AG09309 (cell line): ENCODE data around the gene ADAMTS17.

Experiments used
- DNase-seq: peaks from one replicate; pipeline ENCODE4 v3.0.0-alpha.2; 2010; ENCODE audit warnings: low read depth
- H3K4me3 ChIP-seq: 2 replicates; pipeline ENCODE4 v1.5.1; 2011; ENCODE audit warnings: mild to moderate bottlenecking, low read depth, low read length, moderate library complexity; ENCODE audit not compliant: control insufficient read depth
- CTCF ChIP-seq: IDR thresholded peaks from 2 replicates; pipeline ENCODE4 v1.5.1; 2011; ENCODE audit warnings: mild to moderate bottlenecking, low read depth, low read length, inconsistent platforms; ENCODE audit not compliant: insufficient read depth, control insufficient read depth; ENCODE audit errors: missing control alignments

ADAMTS17 gene

GRCh38 chr15:100132309-100132708 is 209.5 kb downstream of the ADAMTS17 start:
- DNase-seq: no peak
- H3K4me3 ChIP-seq: no peak overlapping the region
- no peak for TF ChIP-seq CTCF

- H3K4me3 ChIP-seq: no peak overlapping the region
- no peak for TF ChIP-seq CTCF
- DNase-seq: no peak
Observed at GRCh38 chr15:100131321-100132224, 210.2 kb downstream of the ADAMTS17 start.

GRCh38 chr15:100129677-100130076 is 212.1 kb downstream of the ADAMTS17 start:
- no peak for DNase-seq
- no peak for TF ChIP-seq CTCF
- H3K4me3 ChIP-seq: no peak overlapping the region

DNA sequence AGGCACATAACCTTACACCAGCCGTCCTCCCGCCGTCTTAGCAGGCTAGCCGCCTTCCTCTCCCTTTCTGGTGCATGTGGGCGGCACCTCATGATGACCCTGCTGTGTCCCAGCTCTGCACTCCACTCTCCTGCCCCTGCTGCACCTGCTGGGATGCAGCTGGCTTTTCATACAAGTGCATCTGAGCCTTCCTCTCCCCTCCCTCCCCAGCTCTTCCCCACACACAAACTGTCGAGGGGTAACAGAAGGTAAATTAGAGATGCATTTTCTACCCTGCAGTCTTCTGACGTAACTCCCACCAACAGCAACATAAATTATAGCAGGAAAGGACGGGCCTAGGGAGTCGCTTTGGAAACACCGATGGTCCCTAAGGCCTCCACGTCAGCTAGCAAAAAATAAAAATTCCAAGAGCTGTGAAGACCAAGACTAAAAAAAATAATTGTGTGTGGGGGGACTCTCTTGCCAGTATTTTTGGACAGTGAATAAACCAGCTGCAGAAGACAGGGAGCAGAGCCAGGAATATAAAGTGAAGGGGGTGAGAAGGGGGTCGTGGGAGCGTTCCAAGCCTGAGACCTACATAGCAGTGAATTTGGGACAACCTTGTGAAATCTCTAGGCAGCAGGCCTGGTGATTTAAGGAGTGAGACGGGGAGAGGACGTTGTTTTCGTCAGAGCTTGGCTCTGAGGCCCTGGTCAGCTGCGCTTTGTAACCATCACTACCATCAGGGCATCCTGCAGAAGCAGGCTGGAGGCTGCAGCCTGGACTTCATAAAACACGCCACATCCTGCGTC is 216.2 kb downstream of the ADAMTS17 start:
- no peak for DNase-seq
- TF ChIP-seq CTCF: no peak
- H3K4me3 ChIP-seq: no peak overlapping the region

GRCh38 chr15:100124936-100125335 is 216.8 kb downstream of the ADAMTS17 start:
- no peak for DNase-seq
- no peak overlapping the region for H3K4me3 ChIP-seq
- TF ChIP-seq CTCF: no peak

GRCh38 chr15:100124361-100124760 is 217.4 kb downstream of the ADAMTS17 start:
- DNase-seq: no peak
- H3K4me3 ChIP-seq: no peak overlapping the region
- TF ChIP-seq CTCF: no peak
